B cell (primary cell): ENCODE measurements around the gene ZDHHC7. TPM values are rescaled to one million over a fixed set of nuclear protein-coding genes. Genes with fewer than 3 reads are reported as not detected.
A peak's percentile ranks its signal among the peaks of the same experiment; 100 is the strongest.

Source experiments
- ATAC-seq: fragments of 200-7000 bp; cut with Tn5 transposase; one replicate; pipeline ENCODE4 v1.10.0; 2021; ENCODE audit warnings: low read depth, mild to moderate bottlenecking, moderate number of reproducible peaks, moderate library complexity
- CTCF ChIA-PET: fragments of 350-600 bp; sonication (Branson Sonifier 250); formaldehyde crosslinking; loops from one replicate; lab custom pipeline; 2021; ENCODE audit warnings: antibody characterized with exemption, inconsistent platforms; lab: Charles Lee
- POLR2A ChIA-PET: fragments of 350-600 bp; sonication (Branson Sonifier 250); formaldehyde crosslinking; loops from one replicate; lab custom pipeline; 2021; ENCODE audit warnings: antibody characterized with exemption; lab: Charles Lee
- DNase-seq: peaks from one replicate; pipeline ENCODE4 v3.0.0; 2013
- H2AFZ ChIP-seq: 2 replicates; pipeline ENCODE4 v1.6.1; 2012; ENCODE audit warnings: mild to moderate bottlenecking, low read depth, low read length; ENCODE audit not compliant: insufficient read depth, poor library complexity, severe bottlenecking
- H3K27ac ChIP-seq, 2 donors: 1 replicate in 1 of 2; 2 replicates in 1 of 2; pipeline ENCODE4 v1.5.1; 2012 to 2013; ENCODE audit warnings: low read length in 2 of 2, mild to moderate bottlenecking in 2 of 2, moderate library complexity in 1 of 2
- H3K27me3 ChIP-seq, 4 experiments: fragments of 200-600 bp in 1 of 4; sonication (generic) in 1 of 4; replicated peaks in 1 of 4; 1 replicate in 2 of 4; 2 replicates in 2 of 4; pipeline versions ENCODE4 v1.6.1 to v1.7.0; 2013 to 2016; ENCODE audit warnings: low read length in 3 of 4, mild to moderate bottlenecking in 2 of 4, mixed read lengths in 1 of 4, moderate library complexity in 1 of 4; ENCODE audit not compliant: insufficient read depth in 4 of 4, control insufficient read depth in 3 of 4; ENCODE audit errors: control extremely low read depth in 1 of 4
- H3K36me3 ChIP-seq, 2 experiments: replicated peaks in 1 of 2; 1 replicate in 1 of 2; 2 replicates in 1 of 2; pipeline versions ENCODE4 v1.6.1 to v1.7.1; 2013; ENCODE audit warnings: low read length in 1 of 2; ENCODE audit not compliant: insufficient read depth in 2 of 2, control insufficient read depth in 1 of 2; ENCODE audit errors: control extremely low read depth in 1 of 2, extremely low read depth in 1 of 2
- H3K4me1 ChIP-seq, 2 donors: fragments of 200-600 bp in 1 of 2; sonication (generic) in 1 of 2; 1 replicate in 1 of 2; 2 replicates in 1 of 2; pipeline versions ENCODE4 v1.5.1 to v1.6.1; 2013 to 2017; ENCODE audit warnings: low read length in 2 of 2; ENCODE audit not compliant: control insufficient read depth in 2 of 2, insufficient read depth in 2 of 2
- H3K4me2 ChIP-seq: replicated peaks from 2 replicates; pipeline ENCODE3; 2012; ENCODE audit warnings: mild to moderate bottlenecking, low read depth, low read length; ENCODE audit not compliant: poor library complexity, severe bottlenecking
- H3K4me3 ChIP-seq, 5 experiments: fragments of 200-600 bp in 1 of 5; sonication (generic) in 1 of 5; 1 replicate in 3 of 5; 2 replicates in 2 of 5; pipeline versions ENCODE4 v1.5.1 to v1.7.0; 2011 to 2016; ENCODE audit warnings: low read length in 4 of 5, mild to moderate bottlenecking in 4 of 5, low read depth in 2 of 5, control low read depth in 1 of 5, moderate library complexity in 1 of 5; ENCODE audit not compliant: insufficient read depth in 1 of 5; ENCODE audit errors: control extremely low read depth in 1 of 5, extremely low read depth in 1 of 5
- H3K79me2 ChIP-seq: fragments of 200-600 bp; sonication (generic); one replicate; pipeline ENCODE4 v1.6.0; 2016; ENCODE audit warnings: low read length; ENCODE audit not compliant: control insufficient read depth, insufficient read depth
- H3K9ac ChIP-seq: fragments of 200-600 bp; sonication (generic); 2 replicates; pipeline ENCODE4 v1.6.1; 2017; ENCODE audit warnings: mild to moderate bottlenecking, low read length, moderate library complexity
- H3K9me3 ChIP-seq, 3 donors: one replicate each; pipeline versions ENCODE4 v1.6.1 to v1.7.1; 2013; ENCODE audit warnings: low read length in 2 of 3; ENCODE audit not compliant: control insufficient read depth in 2 of 3, insufficient read depth in 1 of 3; ENCODE audit errors: control extremely low read depth in 1 of 3
- H4K20me1 ChIP-seq: 2 replicates; pipeline ENCODE4 v1.6.0; 2012; ENCODE audit warnings: mild to moderate bottlenecking, low read length; ENCODE audit not compliant: insufficient read depth, control insufficient read depth, poor library complexity, severe bottlenecking
- H3K27ac Mint-ChIP-seq: one replicate; pipeline ENCODE4 v1.8.0; 2021; ENCODE audit warnings: mixed read lengths
- H3K27me3 Mint-ChIP-seq: one replicate; pipeline ENCODE4 v1.8.0; 2021; ENCODE audit warnings: mixed read lengths
- H3K4me1 Mint-ChIP-seq: one replicate; pipeline ENCODE4 v1.8.0; 2021; ENCODE audit warnings: mixed read lengths
- H3K4me3 Mint-ChIP-seq: one replicate; pipeline ENCODE4 v1.8.0; 2021; ENCODE audit warnings: mixed read lengths
- H3K9me3 Mint-ChIP-seq: one replicate; pipeline ENCODE4 v1.8.0; 2022; ENCODE audit warnings: mixed read lengths; ENCODE audit not compliant: insufficient read depth
- CTCF ChIP-seq: fragments of 200-600 bp; IDR thresholded peaks from one replicate; pipeline ENCODE4 v1.8.0; 2022; ENCODE audit warnings: antibody characterized with exemption, mild to moderate bottlenecking
- EZH2 ChIP-seq: IDR thresholded peaks from 2 replicates; pipeline ENCODE4 v1.6.1; 2012; ENCODE audit warnings: borderline replicate concordance, low read depth, mild to moderate bottlenecking, moderate library complexity, low read length; ENCODE audit not compliant: insufficient read depth, poor library complexity, severe bottlenecking
- WGBS: methylation state at CpG from one replicate; pipeline ENCODE4 v1.1.5; 2013; ENCODE audit warnings: missing lambda C conversion rate; ENCODE audit not compliant: insufficient coverage; 5-methylcytosine and 5-hydroxymethylcytosine counted together
- intact Hi-C: fragments of 100-400 bp; cut with micrococcal nuclease; formaldehyde crosslinking; loops from one replicate; pipeline ENCODE4 v1.10.0; 2022
- polyA minus RNA-seq: library from RNA; depleted of rRNA, polyadenylated mRNA; stranded (reverse); fragments of >200 nt; gene quantifications from 2 replicates; pipeline ENCODE4 v1.2.3, GENCODE V29; 2012
- polyA plus RNA-seq: library from polyadenylated mRNA; depleted of rRNA; stranded (reverse); fragments of >200 nt; gene quantifications from 2 replicates; pipeline ENCODE4 v1.2.3, GENCODE V29; 2012
- total RNA-seq, 2 donors: library from RNA; stranded (reverse); fragments of 120-200 nt in 1 of 2; gene quantifications; 1 replicate in 1 of 2; 2 replicates in 1 of 2; pipeline versions ENCODE4 v1.2.3 to v1.2.4, GENCODE V29; 2013 to 2022

Gene ZDHHC7
- total RNA-seq (35.6 and 36.1 TPM in 2 replicates), polyA plus RNA-seq (21.1 and 25.2 TPM in 2 replicates), polyA minus RNA-seq (34.8 and 47.0 TPM in 2 replicates)
- total RNA-seq (2013) = 39.9 TPM

- CTCF ChIA-PET = interaction anchor here (0.6 to 3.7 kb wide), 7 partner anchors 14 to 256 kb away, joined by 3 to 31 read pairs (median 4); partner anchors contain the start of gene KIAA0513
- intact Hi-C loops = loop anchor here (1.0 to 5.0 kb wide), 5 partner anchors 16 to 509 kb away; partner anchors contain the start of genes KIAA0513 and MEAK7
These were observed at the start of gene ZDHHC7 for GRCh38 chr16:85010931-85011845. Gene ZDHHC7, minus strand, starts transcription at chr16:85011535. Its CDS starts 20,917 bp downstream, at chr16:84990618.

More at GRCh38 chr16:85010931-85011845, at the start of gene ZDHHC7:
- Mint-ChIP-seq H3K27me3 (peaks cover 10% of the 10 kb centered on the region), H3K27ac (peak within 1 kb of the TSS; percentile 96), H3K4me1 (peaks cover 37% of the 10 kb centered on the region), H3K9me3 (no peaks in the 10 kb centered on the region), H3K4me3 (peak within 1 kb of the TSS; percentile 91)
- no peak for TF ChIP-seq EZH2
- TF ChIP-seq CTCF = no peak
- Histone ChIP-seq H3K36me3 (peaks cover 2 to 3% of the 10 kb centered on the region in 2 experiments), H3K79me2 (peaks cover 49% of the 10 kb centered on the region), H2AFZ (peak within 1 kb of the TSS; percentile 92), H3K9me3 (no peaks in the 10 kb centered on the region), H3K9ac (peak within 1 kb of the TSS; percentile 87), H3K27ac (peak within 1 kb of the TSS; percentile 94 to 97), H3K4me3 (peak within 1 kb of the TSS; percentile 83 to 96 (median 95)), H3K4me1 (peaks cover 12 to 19% of the 10 kb centered on the region in 2 donors), H3K4me2 (peak within 1 kb of the TSS; percentile 96), H4K20me1 (peaks cover 30% of the 10 kb centered on the region), H3K27me3 (no peaks in the 10 kb centered on the region)
- peak; percentile 93 for DNase-seq
- under 1% methylated on average over 86 of the region's 86 CpGs for WGBS
- POLR2A ChIA-PET = interaction anchor here (0.9 to 1.0 kb wide), 2 partner anchors 16 kb away, joined by 3 to 4 read pairs; partner anchors contain the start of gene KIAA0513
- peak; percentile 92 for ATAC-seq
